AG04449 (cell line): Measurements from ENCODE around the gene ABCC5.

Experiments used
- CTCF ChIA-PET: fragments of 350-600 bp; formaldehyde crosslinking; extraction: SDS; loops from one replicate; lab custom pipeline; 2021; ENCODE audit warnings: antibody characterized with exemption; lab: Yijun Ruan, JAX
- POLR2A ChIA-PET: fragments of 400-600, 350-600 bp; formaldehyde crosslinking; extraction: SDS; loops from one replicate; lab custom pipeline; 2020; ENCODE audit warnings: antibody characterized with exemption, inconsistent platforms; lab: Yijun Ruan, JAX
- DNase-seq: peaks from one replicate; pipeline ENCODE4 v3.0.0-alpha.2; 2010; ENCODE audit warnings: low read depth, low spot score
- H3K4me3 ChIP-seq: 2 replicates; pipeline ENCODE4 v1.5.1; 2011; ENCODE audit warnings: low read depth, mild to moderate bottlenecking, control low read depth, low read length
- CTCF ChIP-seq: IDR thresholded peaks from one replicate; pipeline ENCODE4 v1.5.1; 2011; ENCODE audit warnings: mild to moderate bottlenecking, moderate library complexity, low read length, control low read depth, inconsistent platforms; ENCODE audit not compliant: insufficient read depth; ENCODE audit errors: missing control alignments

The ABCC5 gene

GRCh38 chr3:183984127-183984740, 33.5 kb downstream of the ABCC5 start:
- TF ChIP-seq CTCF: no peak
- ChIA-PET CTCF (no interaction called here), POLR2A (no interaction called here)
- DNase-seq: no peak
- no peak overlapping the region for H3K4me3 ChIP-seq

DNA sequence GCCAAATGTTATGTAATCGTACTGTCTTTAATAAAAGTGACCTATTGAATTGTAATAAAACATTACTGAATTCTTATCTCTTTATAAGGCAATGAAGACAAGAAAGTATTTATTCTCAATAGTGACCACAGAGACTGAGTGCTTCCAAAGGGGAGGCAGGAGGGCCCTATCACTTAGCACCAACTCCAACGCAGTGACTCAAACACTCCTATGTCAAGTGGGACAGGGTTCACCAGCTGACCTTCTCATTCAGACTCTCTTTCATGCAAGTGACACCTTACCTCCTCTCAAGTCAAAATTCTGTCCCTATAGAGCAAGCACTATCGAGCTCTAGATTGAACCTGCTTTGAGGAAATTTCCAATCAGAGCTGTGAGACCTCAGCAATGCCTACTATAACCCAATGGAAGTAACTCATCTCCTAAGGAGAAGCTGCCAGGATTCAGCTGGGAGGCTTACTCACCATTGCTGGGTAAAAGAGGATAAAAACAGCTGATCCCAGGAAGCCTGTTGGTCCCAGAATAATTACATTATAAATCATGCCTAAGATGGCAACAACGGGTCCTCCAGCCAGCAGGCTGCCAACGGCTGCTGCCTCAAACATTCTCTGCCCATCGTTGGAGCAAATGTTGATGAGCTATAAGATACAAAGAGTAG, 35.6 kb downstream of the ABCC5 start:
- ChIA-PET POLR2A (no interaction called here), CTCF (interaction anchor here (0.6 kb wide), 1 partner anchor 63 kb away, joined by 4 read pairs; no protein-coding TSS in a partner anchor)
- H3K4me3 ChIP-seq: no peak overlapping the region
- TF ChIP-seq CTCF: no peak
- DNase-seq: no peak

DNA sequence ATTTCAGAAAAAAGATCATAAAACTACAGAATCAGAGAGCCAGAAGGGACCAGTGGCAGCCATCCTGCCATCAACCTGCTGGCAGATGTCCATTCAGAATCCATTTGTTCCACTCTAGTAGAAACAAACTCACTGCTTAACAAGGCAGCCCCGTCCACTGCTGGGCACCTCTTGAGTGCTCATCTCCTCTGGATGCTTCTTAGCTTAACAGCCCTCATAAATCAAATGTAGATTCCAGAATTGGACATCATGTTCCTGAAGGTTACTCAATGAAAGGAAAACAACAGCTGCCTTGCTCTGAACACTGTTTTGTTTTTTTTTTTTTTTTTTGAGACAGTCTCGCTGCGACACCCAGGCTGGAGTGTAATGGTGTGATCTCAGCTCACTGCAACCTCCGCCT, 37.3 kb downstream of the ABCC5 start:
- no peak for DNase-seq
- ChIA-PET CTCF (interaction anchor here (0.6 kb wide), 1 partner anchor 38 kb away, joined by 3 read pairs; the partner anchor contains the start of gene ABCC5), POLR2A (no interaction called here)
- H3K4me3 ChIP-seq: no peak overlapping the region
- TF ChIP-seq CTCF: no peak

- POLR2A ChIA-PET: interaction anchor here (0.5 kb wide), 1 partner anchor 96 kb away, joined by 3 read pairs; no protein-coding TSS in a partner anchor
- CTCF ChIA-PET: interaction anchor here (0.9 to 1.8 kb wide), 3 partner anchors 12 to 91 kb away, joined by 3 to 5 read pairs (median 5); partner anchors contain the start of genes ABCC5 and PARL
These were observed 41.6 kb downstream of the ABCC5 start for GRCh38 chr3:183975981-183976662.

DNA sequence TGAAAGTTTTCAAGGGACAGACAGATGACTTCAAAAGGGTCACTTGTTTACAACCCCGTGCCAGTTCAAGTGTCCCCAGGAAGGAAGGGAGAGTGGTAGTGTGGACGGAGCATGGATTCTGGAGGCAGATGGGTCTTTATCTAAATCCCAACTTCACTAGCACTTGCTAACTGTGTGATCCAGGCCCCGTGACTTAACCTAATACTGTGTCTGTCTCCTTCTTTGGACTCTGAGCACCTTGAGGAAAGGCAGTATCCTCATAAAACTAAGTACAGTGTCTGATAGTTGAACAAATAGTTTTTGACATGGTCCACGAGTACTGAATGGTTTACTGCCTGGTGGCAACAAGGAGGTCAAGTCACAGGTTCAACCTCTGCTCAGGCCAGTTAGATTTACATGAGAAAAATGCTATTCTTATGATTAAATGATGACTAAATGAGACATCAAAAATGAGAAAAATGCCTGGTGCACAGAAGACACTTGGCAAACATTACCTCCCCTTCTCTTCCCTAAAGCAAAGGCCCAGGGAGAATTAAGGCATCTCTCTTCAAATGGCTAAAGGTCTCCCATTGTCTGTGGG, 48.9 kb downstream of the ABCC5 start:
- no peak for TF ChIP-seq CTCF
- CTCF ChIA-PET: no interaction called here

More at GRCh38 chr3:183975981-183976662, 41.6 kb downstream of the ABCC5 start:
- no peak for TF ChIP-seq CTCF
- DNase-seq: no peak
- no peak overlapping the region for H3K4me3 ChIP-seq

DNA sequence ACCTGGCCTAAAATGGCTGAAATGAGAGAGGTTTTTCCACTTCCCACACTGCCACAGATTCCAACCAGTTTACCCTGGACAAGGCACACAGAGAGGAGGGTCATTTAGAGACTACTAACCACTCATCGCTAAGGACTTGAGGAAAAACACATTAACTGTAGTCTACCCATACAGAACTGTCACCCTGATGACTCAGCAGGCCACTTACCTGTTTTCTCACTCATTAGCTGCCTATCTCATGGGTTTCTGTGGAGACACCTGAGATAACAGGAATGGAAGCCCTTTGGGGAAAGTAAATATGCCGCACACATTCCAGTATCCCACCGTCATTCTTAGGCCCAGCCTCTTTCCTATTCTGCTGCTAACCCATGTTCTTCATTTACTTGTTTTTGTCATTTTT, 50.0 kb downstream of the ABCC5 start:
- POLR2A ChIA-PET: no interaction called here
- CTCF ChIA-PET: no interaction called here
- DNase-seq: no peak

More for the DNA sequence above, 48.9 kb downstream of the ABCC5 start:
- H3K4me3 ChIP-seq: no peak overlapping the region
- POLR2A ChIA-PET: no interaction called here
- DNase-seq: peak; percentile 2

More for the DNA sequence above, 50.0 kb downstream of the ABCC5 start:
- no peak for TF ChIP-seq CTCF
- H3K4me3 ChIP-seq: no peak overlapping the region
